GM12892 (cell line): Measurements from ENCODE around the gene GRHL1.

Source experiments
- POLR2AphosphoS5 ChIP-seq: IDR thresholded peaks from 2 replicates; pipeline ENCODE4 v1.6.1; 2011; ENCODE audit warnings: low read depth, low read length, control low read depth
- TAF1 ChIP-seq: IDR thresholded peaks from 2 replicates; pipeline ENCODE4 v1.6.1; 2011; ENCODE audit warnings: low read depth, mild to moderate bottlenecking, control low read depth, low read length, borderline replicate concordance

DNA sequence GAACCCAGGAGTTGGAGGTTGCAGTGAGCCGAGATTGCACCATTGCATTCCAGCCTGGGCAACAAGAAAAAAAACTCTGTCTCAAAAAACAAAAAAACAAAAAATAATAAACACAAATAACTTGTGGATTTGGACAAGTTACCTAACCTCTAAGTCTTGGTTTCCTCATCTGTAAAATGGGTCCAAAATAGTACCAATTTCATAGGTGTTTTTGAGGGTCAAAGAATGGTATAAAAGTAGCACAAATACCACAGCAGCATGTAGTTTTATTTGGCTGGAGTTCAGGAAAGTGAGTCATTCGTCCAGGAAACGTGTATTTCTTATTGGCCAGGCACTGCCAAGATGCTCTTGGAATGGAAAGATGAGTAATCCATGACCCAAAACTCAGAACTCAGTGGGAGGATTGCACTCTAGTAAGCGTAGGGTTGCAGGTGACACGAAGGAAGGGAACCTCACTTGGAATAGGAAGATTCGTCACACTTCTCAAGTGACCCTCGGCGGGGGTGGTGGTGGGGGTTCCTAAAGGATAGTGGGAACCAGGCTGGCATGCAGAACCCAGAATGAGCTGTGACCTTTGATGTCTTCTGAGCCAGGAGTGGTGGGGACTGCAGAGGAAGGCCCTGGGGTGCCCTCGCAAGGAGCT is 24.4 kb downstream of the GRHL1 start:
- no peak for TF ChIP-seq POLR2AphosphoS5
- no peak for TF ChIP-seq TAF1
